Neural crest cell (in vitro differentiated cells): ENCODE measurements around the gene DNAJC13. TPM values are rescaled to one million over a fixed set of nuclear protein-coding genes. Genes with fewer than 3 reads are reported as not detected.
A peak's percentile ranks its signal among the peaks of the same experiment; 100 is the strongest.

ENCODE experiments used
- DNase-seq: peaks from one replicate; pipeline ENCODE4 v3.0.0; 2021; ENCODE audit warnings: low read depth, mixed read lengths, low spot score
- H3K27ac Mint-ChIP-seq: one replicate; pipeline ENCODE4 v1.8.0; 2021; ENCODE audit warnings: mild to moderate bottlenecking, mixed read lengths; ENCODE audit not compliant: unreplicated experiment
- H3K27me3 Mint-ChIP-seq: 2 replicates; pipeline ENCODE4 v1.8.0; 2021; ENCODE audit warnings: low read depth, mild to moderate bottlenecking, mixed read lengths
- H3K36me3 Mint-ChIP-seq: 2 replicates; pipeline ENCODE4 v1.8.0; 2021; ENCODE audit warnings: low read depth, mild to moderate bottlenecking, mixed read lengths
- H3K4me1 Mint-ChIP-seq: 2 replicates; pipeline ENCODE4 v1.8.0; 2021; ENCODE audit warnings: mixed read lengths
- H3K4me3 Mint-ChIP-seq: one replicate; pipeline ENCODE4 v1.8.0; 2021; ENCODE audit warnings: mild to moderate bottlenecking, mixed read lengths
- H3K9me3 Mint-ChIP-seq: 2 replicates; pipeline ENCODE4 v1.8.0; 2021; ENCODE audit warnings: mixed read lengths
- total RNA-seq: library from RNA; stranded (reverse); gene quantifications from 2 replicates; pipeline ENCODE4 v1.2.1, GENCODE V29; 2021
- TF ChIP-seq, protein P1 (sequence below): fragments of 200-600 bp; sonication (generic); conservative IDR thresholded peaks from 2 replicates; pipeline ENCODE4 v1.5.0; 2021; ENCODE audit warnings: antibody characterized with exemption, mild to moderate bottlenecking

DNAJC13 gene
- total RNA-seq, 1 donor from 2014 or later, result 36.0 TPM

DNA sequence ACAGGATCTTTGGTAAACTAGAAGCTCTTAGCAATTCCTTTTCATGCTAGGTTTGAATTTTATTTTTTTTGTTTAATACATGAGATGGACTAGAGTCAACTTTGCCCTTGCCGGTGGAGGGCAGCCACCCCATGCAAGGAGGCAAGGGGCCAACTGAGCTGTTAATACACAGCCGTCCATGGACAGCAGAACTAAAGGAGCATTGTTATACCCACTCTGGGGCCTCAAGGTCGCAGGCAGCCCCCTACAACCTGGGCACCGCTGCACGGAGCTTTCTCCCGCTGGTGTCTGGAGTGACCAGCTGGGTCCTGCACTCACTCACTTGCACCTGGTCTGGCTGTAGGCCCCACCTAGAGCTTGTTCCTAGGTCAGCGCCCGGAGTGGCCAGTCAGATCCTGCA lies 131.9 kb downstream of the DNAJC13 start:
- TF ChIP-seq, protein P1, sequence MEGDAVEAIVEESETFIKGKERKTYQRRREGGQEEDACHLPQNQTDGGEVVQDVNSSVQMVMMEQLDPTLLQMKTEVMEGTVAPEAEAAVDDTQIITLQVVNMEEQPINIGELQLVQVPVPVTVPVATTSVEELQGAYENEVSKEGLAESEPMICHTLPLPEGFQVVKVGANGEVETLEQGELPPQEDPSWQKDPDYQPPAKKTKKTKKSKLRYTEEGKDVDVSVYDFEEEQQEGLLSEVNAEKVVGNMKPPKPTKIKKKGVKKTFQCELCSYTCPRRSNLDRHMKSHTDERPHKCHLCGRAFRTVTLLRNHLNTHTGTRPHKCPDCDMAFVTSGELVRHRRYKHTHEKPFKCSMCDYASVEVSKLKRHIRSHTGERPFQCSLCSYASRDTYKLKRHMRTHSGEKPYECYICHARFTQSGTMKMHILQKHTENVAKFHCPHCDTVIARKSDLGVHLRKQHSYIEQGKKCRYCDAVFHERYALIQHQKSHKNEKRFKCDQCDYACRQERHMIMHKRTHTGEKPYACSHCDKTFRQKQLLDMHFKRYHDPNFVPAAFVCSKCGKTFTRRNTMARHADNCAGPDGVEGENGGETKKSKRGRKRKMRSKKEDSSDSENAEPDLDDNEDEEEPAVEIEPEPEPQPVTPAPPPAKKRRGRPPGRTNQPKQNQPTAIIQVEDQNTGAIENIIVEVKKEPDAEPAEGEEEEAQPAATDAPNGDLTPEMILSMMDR, result no peak
- H3K4me3 Mint-ChIP-seq, result no peak overlapping the region
- H3K4me1 Mint-ChIP-seq, result peaks cover 3% of the 10 kb centered on the region
- H3K9me3 Mint-ChIP-seq, result peaks cover 2% of the 10 kb centered on the region
- DNase-seq, result no peak
- H3K27ac Mint-ChIP-seq, result no peak overlapping the region
- peaks cover 2% of the 10 kb centered on the region for H3K36me3 Mint-ChIP-seq
- H3K27me3 Mint-ChIP-seq, result no peaks in the 10 kb centered on the region

DNA sequence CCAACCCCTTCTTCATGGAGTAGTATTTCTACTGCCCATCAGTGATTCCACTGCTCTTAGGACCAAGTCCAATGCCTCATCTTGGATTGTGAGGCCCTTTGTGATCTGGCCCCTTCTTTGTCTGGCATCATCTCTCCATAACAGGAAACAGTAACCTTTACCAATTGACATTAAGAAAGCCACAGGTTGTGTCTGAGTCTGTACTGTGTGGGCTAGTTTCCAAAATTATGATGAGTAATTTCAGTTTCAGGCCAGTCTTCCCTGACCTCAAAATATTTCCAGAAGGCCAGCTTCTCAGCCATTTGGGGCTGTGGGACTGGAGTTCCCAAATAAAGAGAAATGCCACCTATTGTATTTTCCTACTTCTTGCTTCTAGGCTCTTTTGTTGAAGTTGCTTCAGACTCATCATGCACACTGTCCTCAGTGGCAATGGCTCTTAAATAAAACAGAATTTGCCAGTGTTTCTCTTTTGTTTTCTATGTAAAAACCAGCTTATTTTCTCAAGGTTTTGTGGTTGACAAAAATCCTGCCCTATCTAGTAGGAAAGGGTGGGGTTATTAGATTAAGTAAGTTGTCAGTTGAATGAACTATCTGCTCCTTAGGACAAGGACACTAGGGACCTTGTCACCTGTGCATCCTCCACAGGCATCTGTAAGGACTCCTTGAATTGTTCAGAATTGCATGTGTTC lies 132.7 kb downstream of the DNAJC13 start:
- DNase-seq, result no peak
- no peak overlapping the region for H3K4me3 Mint-ChIP-seq
- no peaks in the 10 kb centered on the region for H3K27me3 Mint-ChIP-seq
- TF ChIP-seq, protein P1, result no peak
- peaks cover 2% of the 10 kb centered on the region for H3K9me3 Mint-ChIP-seq
- H3K27ac Mint-ChIP-seq, result no peak overlapping the region
- peaks cover 7% of the 10 kb centered on the region for H3K4me1 Mint-ChIP-seq
- H3K36me3 Mint-ChIP-seq, result no peaks in the 10 kb centered on the region

DNA sequence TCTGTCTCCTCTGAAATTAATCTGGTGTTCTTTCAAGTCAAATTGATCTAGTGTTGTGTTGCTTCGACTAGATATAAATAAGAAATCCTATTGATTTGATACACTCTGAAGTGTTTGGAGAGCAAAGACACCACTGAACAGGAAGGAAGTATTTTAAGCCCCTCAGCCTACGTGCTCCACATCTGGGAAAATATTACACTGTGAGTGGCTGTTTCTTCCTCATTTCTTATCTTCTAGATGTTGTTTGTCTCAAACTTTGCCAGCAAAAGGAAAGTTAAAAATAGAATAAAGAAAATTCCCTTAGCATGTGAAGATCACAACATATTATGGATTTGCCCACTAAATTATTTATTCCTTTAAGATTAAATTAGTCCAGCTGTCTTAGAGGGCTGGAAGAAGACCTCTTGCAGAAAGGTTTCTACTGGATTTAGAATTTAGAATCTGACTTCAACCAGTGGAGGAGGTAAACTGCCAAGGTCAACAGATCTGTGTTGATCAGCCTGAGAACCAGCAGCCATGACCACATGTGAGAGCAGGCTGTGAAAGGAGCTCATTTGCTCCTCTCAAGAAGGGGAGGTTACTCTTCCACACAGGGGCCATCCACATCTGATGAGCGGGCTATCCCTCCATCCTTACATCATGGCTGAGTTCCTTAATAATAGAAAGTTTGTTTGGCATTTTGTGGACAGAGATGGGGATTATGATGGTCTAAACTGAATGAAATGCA lies 133.4 kb downstream of the DNAJC13 start:
- Mint-ChIP-seq H3K27ac (no peak overlapping the region), H3K9me3 (peaks cover 2% of the 10 kb centered on the region), H3K36me3 (no peaks in the 10 kb centered on the region), H3K4me3 (no peak overlapping the region), H3K27me3 (no peaks in the 10 kb centered on the region), H3K4me1 (peaks cover 7% of the 10 kb centered on the region)
- DNase-seq, result no peak
- TF ChIP-seq, protein P1, result no peak

DNA sequence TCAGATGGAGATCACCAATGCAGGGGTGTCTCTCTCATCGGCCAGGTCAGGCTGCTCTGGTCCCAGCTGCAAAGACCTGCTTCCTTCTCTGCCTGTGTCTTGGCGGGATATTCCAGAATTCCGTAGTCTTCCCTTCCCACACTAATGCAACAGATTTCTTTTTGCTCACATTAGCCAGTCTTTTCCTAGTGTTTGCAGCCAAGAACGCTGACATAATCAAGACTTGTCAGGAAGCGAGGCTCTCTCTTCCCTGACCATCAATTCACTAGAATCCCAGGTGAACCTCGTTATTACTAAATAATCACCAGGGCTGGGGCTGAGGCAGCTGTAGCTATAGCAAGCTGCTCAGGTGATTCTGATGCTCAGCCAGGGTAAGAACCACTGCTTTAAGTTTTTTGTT lies 136.5 kb downstream of the DNAJC13 start:
- H3K27me3 Mint-ChIP-seq, result no peaks in the 10 kb centered on the region

DNA sequence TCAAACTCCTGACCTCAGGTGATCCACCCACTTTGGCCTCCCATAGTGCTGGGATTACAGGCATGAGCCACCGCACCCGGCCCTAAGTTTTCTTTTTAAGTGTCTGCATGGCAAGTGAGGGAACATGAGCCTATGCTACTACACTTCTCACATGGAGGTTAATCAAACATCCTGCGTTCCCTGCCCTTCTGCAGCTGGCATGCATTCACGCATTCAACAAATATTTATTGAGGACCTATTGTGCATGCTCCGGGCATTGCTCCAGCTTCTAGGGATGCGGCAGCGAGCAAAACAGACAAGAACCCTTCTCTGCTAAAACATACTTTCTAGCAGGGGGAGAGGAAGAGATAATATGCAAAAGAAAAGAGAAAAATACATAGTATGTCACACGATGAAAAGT lies 137.1 kb downstream of the DNAJC13 start:
- Mint-ChIP-seq H3K36me3 (no peaks in the 10 kb centered on the region), H3K27ac (no peak overlapping the region), H3K27me3 (no peaks in the 10 kb centered on the region), H3K9me3 (no peaks in the 10 kb centered on the region), H3K4me3 (no peak overlapping the region), H3K4me1 (peaks cover 4% of the 10 kb centered on the region)
- no peak for DNase-seq
- TF ChIP-seq, protein P1, result no peak

More for the DNA sequence above, 136.5 kb downstream of the DNAJC13 start:
- Mint-ChIP-seq H3K4me3 (no peak overlapping the region), H3K4me1 (peaks cover 7% of the 10 kb centered on the region), H3K9me3 (peaks cover 2% of the 10 kb centered on the region), H3K27ac (peak overlapping the region; percentile 46), H3K36me3 (no peaks in the 10 kb centered on the region)
- DNase-seq, result no peak
- TF ChIP-seq, protein P1, result no peak
